ENCODE data around the gene RIPK1. TPM values are rescaled to one million over a fixed set of nuclear protein-coding genes. Genes with fewer than 3 reads are reported as not detected.
"Not testable (repeated sequence)": the region's sequence is repeated elsewhere in the genome, so short reads cannot be mapped to it uniquely, and the experiment has no call there.

The RIPK1 gene
- polyA plus RNA-seq, 4 donors, result 23.9 to 24.9 (median 24.8) TPM

GRCh38 chr6:3131695-3132094, 63.4 kb downstream of the RIPK1 start:
- DNase-seq (ENCODE audit: low read depth in 4 of 4, low spot score in 2 of 4), result no peak

GRCh38 chr6:3133515-3133914, 65.2 kb downstream of the RIPK1 start:
- DNase-seq (ENCODE audit: low read depth in 4 of 4, low spot score in 2 of 4), result no peak

DNA sequence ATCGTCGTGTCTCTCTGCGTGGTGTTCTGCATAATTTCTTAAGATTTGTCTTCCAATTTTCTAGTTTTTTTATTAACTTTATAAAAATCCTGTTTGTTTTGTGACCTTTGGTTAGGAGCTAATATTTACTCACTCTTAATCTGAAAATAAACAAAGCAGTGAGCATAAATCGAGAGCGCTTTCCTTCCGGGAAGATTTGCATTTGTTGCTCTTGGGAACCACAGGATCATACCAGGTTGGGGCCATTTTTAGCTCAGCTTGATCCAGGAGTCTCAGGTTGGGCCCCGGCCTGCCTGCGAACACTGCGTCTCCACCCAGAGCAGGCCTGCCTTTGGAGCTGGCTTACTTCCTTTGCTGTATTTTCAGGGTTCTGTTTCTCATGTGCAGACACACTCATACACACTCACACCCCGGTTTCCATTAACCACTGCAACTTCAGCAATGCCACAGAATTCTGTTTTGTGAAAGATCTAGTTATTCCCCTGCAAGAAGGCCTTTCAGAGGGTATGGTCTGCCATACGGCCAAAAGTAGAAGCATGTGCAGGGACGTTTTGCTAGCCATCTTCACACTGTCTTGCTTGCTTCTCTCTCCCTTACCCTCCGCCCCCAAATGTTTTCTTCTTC, 67.5 kb downstream of the RIPK1 start:
- DNase-seq (ENCODE audit: low read depth in 4 of 4, low spot score in 2 of 4), result no peak

DNA sequence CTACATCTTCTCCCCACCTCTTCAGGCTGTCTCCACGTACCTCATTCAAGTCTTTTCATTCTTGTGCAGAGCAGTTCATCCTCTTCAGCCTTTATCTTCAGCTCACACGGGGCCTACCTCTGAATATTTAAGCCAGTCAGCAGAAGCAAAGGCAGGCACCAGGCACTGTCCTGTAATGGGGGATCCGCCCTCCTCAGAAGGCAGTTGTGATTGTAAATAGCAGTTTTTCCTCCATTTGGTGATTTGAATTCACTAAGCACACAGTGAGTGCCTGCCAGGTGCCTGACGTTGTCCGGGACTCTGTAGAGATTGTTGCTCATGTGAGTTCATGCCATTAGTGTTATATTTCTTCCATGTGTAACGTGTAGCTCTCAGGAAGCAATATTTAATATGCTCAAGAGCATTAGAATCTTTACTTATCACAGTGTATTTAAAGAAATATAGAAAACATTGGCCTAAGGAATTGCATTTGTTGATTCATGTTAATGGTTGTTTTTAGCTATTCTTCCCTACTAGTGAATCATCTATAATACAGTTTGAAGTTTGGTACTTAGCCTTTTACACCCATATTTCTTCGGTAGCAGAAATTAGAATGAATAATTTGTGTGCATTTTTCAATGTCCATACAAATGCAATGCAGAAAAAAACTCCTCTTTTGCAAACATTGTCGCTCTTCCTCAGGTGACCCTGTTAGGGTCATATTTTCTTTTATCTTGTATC, 68.2 kb downstream of the RIPK1 start:
- DNase-seq (ENCODE audit: low read depth in 4 of 4, low spot score in 2 of 4), result no peak

DNA sequence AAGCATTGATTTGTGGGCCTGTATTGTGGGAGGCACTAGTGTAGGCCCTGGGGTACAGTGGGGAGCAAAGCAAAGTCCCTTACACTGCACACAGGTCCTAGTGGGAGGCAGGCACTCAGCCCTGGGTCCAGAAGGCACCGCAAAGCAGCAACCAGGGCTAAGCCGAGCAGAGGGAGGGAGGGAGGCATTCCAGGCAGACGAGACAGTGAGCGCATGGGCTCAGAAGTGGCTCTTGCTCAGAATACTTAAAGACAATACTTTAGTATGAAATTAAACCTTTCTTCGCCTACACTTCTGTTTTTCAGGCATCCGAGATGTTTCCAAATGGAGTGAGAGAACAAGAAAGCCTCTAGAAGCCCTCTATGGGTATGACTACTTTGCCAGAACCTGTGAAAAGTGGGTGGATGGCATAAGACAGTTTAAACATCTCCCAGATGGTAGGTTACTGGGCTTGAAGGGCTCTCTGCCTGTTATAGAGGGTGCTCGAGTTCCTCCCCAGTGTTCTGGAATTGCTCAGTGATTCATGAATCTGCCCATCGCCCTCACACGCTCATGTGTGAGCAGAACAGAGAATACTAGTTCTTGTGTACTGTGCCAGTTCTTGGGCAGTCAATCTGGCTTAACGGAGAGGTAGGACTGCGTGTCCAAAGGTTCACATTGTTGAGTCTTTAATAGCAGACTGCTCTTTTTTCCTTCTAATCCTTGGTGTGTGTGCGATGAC, 68.9 kb downstream of the RIPK1 start:
- no peak for DNase-seq (ENCODE audit: low read depth in 4 of 4, low spot score in 2 of 4)

- not testable (repeated sequence) for DNase-seq (ENCODE audit: low read depth in 4 of 4, low spot score in 2 of 4)
Measured at GRCh38 chr6:3137873-3138272, 69.6 kb downstream of the RIPK1 start.

DNA sequence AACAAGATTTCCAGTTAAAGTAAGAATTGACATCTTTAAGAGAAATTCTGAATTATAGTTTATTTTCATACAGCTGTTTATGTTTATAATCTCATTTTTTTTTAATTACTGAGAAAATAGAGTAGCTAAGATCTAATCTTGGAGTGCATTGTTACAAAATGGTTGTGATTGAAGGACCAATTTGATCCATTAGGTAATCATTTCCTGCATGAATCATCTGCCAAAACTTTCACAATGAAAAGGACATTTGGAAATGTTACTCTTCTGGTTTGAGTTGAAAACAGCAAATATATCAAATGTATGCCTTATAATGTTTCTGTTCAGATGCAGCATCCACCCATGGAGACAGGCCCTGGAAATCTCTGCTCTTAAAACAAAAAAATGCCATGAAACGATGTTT, 70.0 kb downstream of the RIPK1 start:
- no peak for DNase-seq (ENCODE audit: low read depth in 4 of 4, low spot score in 2 of 4)

DNA sequence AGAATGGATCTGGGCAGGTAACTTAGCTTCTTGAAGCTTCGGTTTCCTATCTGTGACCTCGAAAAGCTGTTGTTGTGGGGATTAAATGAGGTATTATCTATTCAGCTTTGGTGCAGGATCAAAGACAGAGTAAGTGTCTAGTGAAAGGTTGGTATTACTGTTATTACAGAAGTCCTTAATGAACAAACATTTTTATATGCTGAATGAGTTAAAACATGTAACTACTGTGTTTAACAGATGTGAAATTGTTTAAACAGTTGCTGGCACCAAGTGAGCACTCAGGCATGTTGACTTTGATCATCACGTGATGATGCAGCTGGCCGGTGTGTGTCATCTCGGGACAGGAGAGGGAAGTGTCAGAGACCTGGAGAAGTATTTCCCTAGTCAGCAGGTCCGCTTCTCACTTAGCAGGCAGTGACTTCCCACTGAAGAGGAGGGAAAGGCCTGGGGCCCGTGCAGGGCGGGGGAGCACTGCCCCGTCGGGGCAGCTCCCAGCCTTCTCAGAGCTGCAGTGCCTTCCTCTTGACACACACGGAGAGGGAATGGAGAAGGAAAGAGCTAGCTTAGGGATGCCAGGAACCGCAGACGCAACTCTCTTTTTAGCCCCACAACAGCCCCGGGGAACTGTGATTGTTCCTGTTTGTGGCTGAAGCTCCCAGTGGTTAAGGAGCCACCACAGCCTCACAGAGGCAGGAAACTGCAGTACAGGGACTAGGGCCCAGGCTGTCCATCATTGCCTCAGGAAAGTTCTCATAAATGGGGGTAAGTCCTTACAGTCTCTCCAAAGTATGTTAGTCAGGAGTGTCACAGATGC, 71.0 kb downstream of the RIPK1 start:
- no peak for DNase-seq (ENCODE audit: low read depth in 4 of 4, low spot score in 2 of 4)

DNA sequence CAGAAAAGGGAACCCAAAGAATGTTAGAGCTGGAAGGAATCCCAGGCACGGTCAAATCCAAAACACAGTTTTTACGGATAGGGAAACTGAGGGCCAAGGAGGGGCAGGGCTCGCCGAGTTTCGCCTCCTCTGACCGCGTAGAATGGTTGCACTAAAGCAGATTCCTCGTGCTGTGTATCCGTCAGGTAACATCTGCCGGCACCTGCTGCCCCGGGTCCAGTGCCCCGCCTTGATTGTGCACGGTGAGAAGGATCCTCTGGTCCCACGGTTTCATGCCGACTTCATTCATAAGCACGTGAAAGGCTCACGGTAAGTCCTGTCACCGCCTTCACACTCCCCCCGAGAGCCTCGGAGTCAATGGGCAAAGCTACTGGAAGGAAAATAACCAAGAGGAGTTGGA, 71.9 kb downstream of the RIPK1 start:
- DNase-seq (ENCODE audit: low read depth in 4 of 4, low spot score in 2 of 4), result no peak

DNA sequence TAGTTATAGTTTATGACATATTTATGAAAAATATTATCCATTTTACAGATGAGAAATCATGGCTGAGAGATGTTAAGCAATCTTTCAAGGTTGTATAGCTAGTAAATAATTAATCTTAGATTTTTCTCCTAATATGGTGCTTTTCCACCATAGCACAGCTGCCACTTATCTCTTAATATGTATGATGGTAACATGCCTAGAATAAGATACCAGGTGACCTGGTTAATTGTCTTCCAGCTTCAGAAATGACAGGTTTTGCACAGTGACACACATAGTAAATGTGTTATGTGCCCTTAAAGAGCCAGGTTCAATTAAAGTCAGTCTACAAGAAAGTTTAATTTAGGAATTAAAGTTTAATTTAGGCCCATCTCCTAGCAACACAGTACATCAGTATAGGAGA, 74.2 kb downstream of the RIPK1 start:
- DNase-seq (ENCODE audit: low read depth in 4 of 4, low spot score in 2 of 4), result no peak

GRCh38 chr6:3143158-3143557, 74.9 kb downstream of the RIPK1 start:
- DNase-seq (ENCODE audit: low read depth in 4 of 4, low spot score in 2 of 4), result no peak

DNA sequence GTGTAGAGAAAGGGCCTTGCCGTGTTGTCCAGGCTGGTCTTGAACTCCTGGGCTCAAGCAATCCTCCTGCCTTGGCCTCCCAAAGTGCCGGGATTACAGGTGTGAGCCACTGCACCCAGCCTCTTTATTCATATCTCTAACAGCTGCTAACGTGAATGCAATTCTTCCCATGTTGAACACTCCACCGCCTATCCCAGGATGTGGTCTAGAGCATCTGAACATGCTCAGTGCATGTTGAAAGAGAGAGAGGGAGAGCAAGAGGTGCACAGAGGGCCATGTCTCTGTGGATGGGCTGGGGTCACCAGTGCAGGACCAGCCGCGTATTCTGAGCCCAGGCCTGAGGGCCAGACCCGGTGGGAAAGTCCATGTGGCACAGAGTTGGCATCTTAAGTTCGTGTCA, 76.3 kb downstream of the RIPK1 start:
- DNase-seq (ENCODE audit: low read depth in 4 of 4, low spot score in 2 of 4), result no peak

DNA sequence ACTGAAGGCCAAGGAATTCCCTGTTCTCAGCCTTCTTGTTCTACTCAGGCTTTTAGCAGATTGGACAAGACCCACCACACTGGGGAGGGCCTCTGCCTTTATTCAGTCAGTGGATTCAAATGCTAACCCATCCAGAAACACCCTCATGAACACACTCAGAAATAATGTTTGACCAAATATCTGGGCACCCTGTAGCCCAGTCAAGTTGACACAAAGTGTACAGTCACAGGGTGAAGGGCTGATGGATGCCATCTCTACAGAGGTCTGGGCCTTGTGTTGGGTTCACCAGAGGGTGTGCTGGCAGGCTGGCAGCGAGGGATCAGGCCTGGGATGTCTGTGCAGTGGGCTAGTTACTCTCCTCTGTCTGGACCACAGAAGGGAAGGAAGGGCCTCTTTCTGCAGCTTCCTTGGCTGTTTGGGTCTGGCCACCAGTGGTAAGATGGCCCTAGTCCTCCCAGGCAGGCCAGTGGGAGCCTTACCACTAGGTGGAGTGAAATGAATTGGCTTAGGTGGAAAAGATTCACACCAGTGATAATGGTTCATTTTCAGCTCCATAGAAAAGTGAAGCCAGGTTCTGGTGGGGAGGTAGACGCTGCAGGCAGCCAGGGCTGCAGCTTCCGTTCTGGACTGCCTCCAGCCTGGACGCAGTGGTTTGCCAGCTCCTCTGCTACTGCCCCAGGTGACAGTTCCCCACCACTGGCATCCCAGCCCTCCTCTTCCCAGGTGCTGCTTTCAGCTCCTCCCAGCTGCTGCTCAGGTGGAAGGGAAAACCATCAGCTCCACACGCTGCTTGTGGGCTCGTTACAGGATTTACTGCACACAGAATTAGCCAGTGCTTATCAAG, 79.8 kb downstream of the RIPK1 start:
- no peak for DNase-seq (ENCODE audit: low read depth in 4 of 4, low spot score in 2 of 4)

- no peak for DNase-seq (ENCODE audit: low read depth in 4 of 4, low spot score in 2 of 4)
Measured at GRCh38 chr6:3151691-3152090, 83.4 kb downstream of the RIPK1 start.

GRCh38 chr6:3152689-3153088, 84.4 kb downstream of the RIPK1 start:
- DNase-seq (ENCODE audit: low read depth in 4 of 4, low spot score in 2 of 4), result no peak

DNA sequence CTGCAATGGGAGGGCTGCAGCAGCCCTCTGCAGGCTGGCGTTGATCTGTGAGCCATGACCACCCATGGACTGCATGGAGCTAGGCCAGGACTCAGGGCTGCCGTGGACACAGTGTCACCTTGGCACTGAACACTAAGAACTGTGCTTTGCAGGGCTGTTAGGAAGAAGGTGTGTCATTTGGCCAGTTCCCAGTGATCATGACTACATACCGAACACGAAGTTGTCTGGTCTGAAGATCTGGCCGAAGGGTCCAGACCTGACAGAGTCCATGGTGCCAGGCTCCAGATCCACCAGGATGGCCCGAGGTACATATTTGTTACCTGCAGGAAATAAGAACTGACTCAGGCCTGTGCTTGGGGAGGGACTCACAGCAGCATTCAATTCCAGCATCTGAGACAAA, 87.1 kb downstream of the RIPK1 start:
- DNase-seq (ENCODE audit: low read depth in 4 of 4, low spot score in 2 of 4), result not testable (repeated sequence)

GRCh38 chr6:3156184-3157130, 88.2 kb downstream of the RIPK1 start:
- not testable (repeated sequence) for DNase-seq (ENCODE audit: low read depth in 4 of 4, low spot score in 2 of 4)

GRCh38 chr6:3157131-3157933, 89.0 kb downstream of the RIPK1 start, which contains the start of gene TUBB2A:
TUBB2A (minus strand) TSS chr6:3157544; CDS start chr6:3157463, 81 bp downstream.
- DNase-seq (ENCODE audit: low read depth in 4 of 4, low spot score in 2 of 4), result peak in 1 of 4 donors; percentile 61

All from left renal cortex interstitium (tissue), 4 donors.